HCT116 (cell line): ENCODE results near the gene MAPK1. TPM values are rescaled to one million over a fixed set of nuclear protein-coding genes. Genes with fewer than 3 reads are reported as not detected.

ENCODE experiments used
- ATAC-seq: fragments of 200-7000 bp; cut with Tn5 transposase; 2 replicates; pipeline ENCODE4 v1.9.1; 2020; ENCODE audit warnings: mild to moderate bottlenecking, moderate library complexity
- BruUV-seq: library from RNA; stranded (reverse); fragments of 400-500 nt; replicated peaks from 2 replicates; lab custom pipeline; 2021; lab: Mats Ljungman, UMichigan
- CTCF ChIA-PET: fragments of 300-600 bp; sonication (Branson Sonifier 250); formaldehyde crosslinking; loops from one replicate; lab custom pipeline; 2021; ENCODE audit warnings: antibody characterized with exemption; lab: Charles Lee
- POLR2A ChIA-PET: fragments of 300-600, 350-600 bp; sonication (Branson Sonifier 250); formaldehyde crosslinking; loops from one replicate; lab custom pipeline; 2021; ENCODE audit warnings: antibody characterized with exemption; lab: Charles Lee
- RAD21 ChIA-PET, 2 experiments: fragments of 300-600 bp; sonication (Branson Sonifier 250); formaldehyde crosslinking; loops; one replicate each; lab custom pipeline; 2023; ENCODE audit warnings: low total read pairs in 2 of 2; ENCODE audit not compliant: uncharacterized antibody in 2 of 2, unreplicated experiment in 2 of 2, low non-redundant PET in 1 of 2; lab: Charles Lee
- DNase-seq: peaks from one replicate; pipeline ENCODE4 v3.0.0-alpha.2; 2010; ENCODE audit warnings: low read depth, low spot score
- H2AFZ ChIP-seq: fragments of 200-600 bp; shearing (Covaris generic), sonication (generic); 2 replicates; pipeline ENCODE4 v1.6.1; 2017; ENCODE audit warnings: low read depth, mixed run types, mixed read lengths, antibody characterized with exemption, low read length; ENCODE audit not compliant: poor library complexity, severe bottlenecking
- H3K27ac ChIP-seq: 2 replicates; pipeline ENCODE4 v1.5.1; 2012; ENCODE audit warnings: low read depth, low read length
- H3K27me3 ChIP-seq: fragments of 200-600 bp; sonication (generic); 2 replicates; pipeline ENCODE4 v1.6.1; 2016; ENCODE audit warnings: mixed run types, low read length, mixed read lengths; ENCODE audit not compliant: insufficient read depth
- H3K36me3 ChIP-seq, 2 experiments: fragments of 200-500 bp in 1 of 2; fragments of 200-600 bp in 1 of 2; sonication (Bioruptor generic) in 1 of 2; sonication (generic) in 1 of 2; 2 replicates each; pipeline versions ENCODE4 v1.5.1 to v1.6.1; 2014 to 2016; ENCODE audit warnings: low read length in 2 of 2, inconsistent platforms in 1 of 2, mixed read lengths in 1 of 2, mixed run types in 1 of 2; ENCODE audit not compliant: insufficient read depth in 2 of 2, control insufficient read depth in 1 of 2
- H3K4me1 ChIP-seq, 2 experiments: fragments of 200-600 bp in 1 of 2; sonication (generic) in 1 of 2; 2 replicates each; pipeline versions ENCODE4 v1.5.1 to v1.6.1; 2012 to 2017; ENCODE audit warnings: low read length in 2 of 2, inconsistent platforms in 1 of 2, mild to moderate bottlenecking in 1 of 2, mixed read lengths in 1 of 2, mixed run types in 1 of 2, moderate library complexity in 1 of 2; ENCODE audit not compliant: insufficient read depth in 2 of 2, control insufficient read depth in 1 of 2
- H3K4me2 ChIP-seq: fragments of 200-600 bp; sonication (generic); 2 replicates; pipeline ENCODE4 v1.6.1; 2017; ENCODE audit warnings: mixed run types, low read length, mixed read lengths
- H3K4me3 ChIP-seq, 2 experiments: fragments of 200-600 bp in 1 of 2; sonication (generic) in 1 of 2; replicated peaks in 1 of 2; 2 replicates each; pipeline ENCODE4 v1.5.1; 2011 to 2016; ENCODE audit warnings: low read length in 2 of 2, control low read depth in 1 of 2, low read depth in 1 of 2, mild to moderate bottlenecking in 1 of 2, mixed read lengths in 1 of 2, mixed run types in 1 of 2
- H3K79me2 ChIP-seq: fragments of 200-600 bp; sonication (generic); 2 replicates; pipeline ENCODE4 v1.6.1; 2017; ENCODE audit warnings: mild to moderate bottlenecking, mixed run types, low read length, moderate library complexity, mixed read lengths; ENCODE audit not compliant: insufficient read depth
- H3K9ac ChIP-seq: fragments of 200-600 bp; sonication (generic); 2 replicates; pipeline ENCODE4 v1.6.1; 2016; ENCODE audit warnings: low read length, mixed read lengths
- H3K9me2 ChIP-seq: fragments of 200-600 bp; sonication (generic), shearing (Covaris generic); 2 replicates; pipeline ENCODE4 v1.6.1; 2017; ENCODE audit warnings: mixed run types, mild to moderate bottlenecking, moderate library complexity; ENCODE audit not compliant: insufficient read depth
- H3K9me3 ChIP-seq, 2 experiments: fragments of 200-500 bp in 1 of 2; fragments of 200-600 bp in 1 of 2; sonication (Bioruptor generic) in 1 of 2; sonication (generic) in 1 of 2; 2 replicates each; pipeline ENCODE4 v1.6.1; 2014 to 2017; ENCODE audit warnings: low read length in 2 of 2, mixed read lengths in 2 of 2, inconsistent platforms in 1 of 2, low read depth in 1 of 2, mild to moderate bottlenecking in 1 of 2, mixed run types in 1 of 2, moderate library complexity in 1 of 2; ENCODE audit not compliant: control insufficient read depth in 1 of 2, insufficient read depth in 1 of 2
- H4K20me1 ChIP-seq: fragments of 200-600 bp; sonication (generic), shearing (Covaris generic); 2 replicates; pipeline ENCODE4 v1.6.1; 2017; ENCODE audit warnings: mixed run types, mild to moderate bottlenecking, moderate library complexity; ENCODE audit not compliant: insufficient read depth
- ELF1 ChIP-seq: IDR thresholded peaks from 2 replicates; pipeline ENCODE4 v1.6.1; 2012; ENCODE audit warnings: low read depth, borderline replicate concordance
- SP1 ChIP-seq: IDR thresholded peaks from 2 replicates; pipeline ENCODE4 v1.6.1; 2012; ENCODE audit warnings: low read depth
- ZFX ChIP-seq: fragments of 450-650 bp; IDR thresholded peaks from 2 replicates; pipeline ENCODE4 v1.6.1; 2017
- intact Hi-C: fragments of 100-400 bp; cut with micrococcal nuclease; formaldehyde crosslinking; loops from 2 replicates; pipeline ENCODE4 v1.10.0; 2022
- total RNA-seq: library from RNA; stranded (reverse); gene quantifications from one replicate; pipeline ENCODE4 v1.2.1, GENCODE V29; 2021; ENCODE audit not compliant: unreplicated experiment

The MAPK1 gene
- total RNA-seq, 1 experiment from 2014 or later: 137 TPM

- Histone ChIP-seq H3K4me3 (no peak overlapping the region), H3K36me3 (no peaks in the 10 kb centered on the region), H3K9ac (no peak overlapping the region), H3K27me3 (no peaks in the 10 kb centered on the region), H4K20me1 (no peaks in the 10 kb centered on the region; the same call in 1 of the 2 replicates), H3K9me2 (no peaks in the 10 kb centered on the region), H3K4me2 (no peak overlapping the region), H3K79me2 (peaks cover 98% of the 10 kb centered on the region), H3K9me3 (no peaks in the 10 kb centered on the region), H3K27ac (no peak overlapping the region), H3K4me1 (peaks cover 7 to 9% of the 10 kb centered on the region in 2 experiments; a peak in 3 of 4 replicates), H2AFZ (no peak overlapping the region)
- RAD21 ChIA-PET: no interaction called here
- BruUV-seq: no TSS peak
- POLR2A ChIA-PET: no interaction called here
- ATAC-seq: no peak
- DNase-seq: no peak
- TF ChIP-seq ZFX (no peak), SP1 (no peak)
- CTCF ChIA-PET: no interaction called here
- intact Hi-C loops: no loop called here
Observed at GRCh38 chr22:21815357-21815756, 52.1 kb downstream of the MAPK1 start.

DNA sequence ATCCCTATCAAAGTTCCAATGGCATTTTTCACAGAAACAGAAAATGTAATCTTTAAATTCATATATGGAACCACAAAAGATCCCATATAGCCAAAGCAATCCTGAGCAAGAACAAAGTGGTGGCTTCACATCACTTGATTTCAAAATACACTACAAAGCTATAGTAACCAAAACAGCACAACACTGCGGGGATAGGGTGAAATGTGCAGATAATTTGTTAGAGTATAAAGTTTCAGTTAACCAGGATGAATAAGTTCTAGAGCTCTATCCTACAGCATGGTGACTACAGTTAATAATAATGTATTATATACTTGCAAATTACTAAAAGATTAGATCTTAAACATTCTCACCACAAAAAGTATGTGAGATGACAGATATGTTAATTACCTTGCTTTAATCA is 55.5 kb downstream of the MAPK1 start:
- Histone ChIP-seq H2AFZ (no peak overlapping the region), H3K4me2 (no peak overlapping the region), H3K36me3 (peaks cover 3 to 5% of the 10 kb centered on the region in 2 experiments; a peak in 2 of 4 replicates), H3K4me1 (peaks cover 5 to 6% of the 10 kb centered on the region in 2 experiments; a peak in 3 of 4 replicates), H4K20me1 (no peaks in the 10 kb centered on the region; the same call in 1 of the 2 replicates), H3K79me2 (peaks cover 93% of the 10 kb centered on the region), H3K4me3 (no peak overlapping the region), H3K9me2 (no peaks in the 10 kb centered on the region), H3K9ac (no peak overlapping the region), H3K9me3 (no peaks in the 10 kb centered on the region), H3K27me3 (no peaks in the 10 kb centered on the region), H3K27ac (no peak overlapping the region)
- ATAC-seq: no peak
- ChIA-PET CTCF (no interaction called here), RAD21 (no interaction called here), POLR2A (no interaction called here)
- intact Hi-C loops: no loop called here
- DNase-seq: no peak
- BruUV-seq: no TSS peak
- no peak for TF ChIP-seq ELF1
